Measurements from ENCODE around the gene FMNL2.

DNA sequence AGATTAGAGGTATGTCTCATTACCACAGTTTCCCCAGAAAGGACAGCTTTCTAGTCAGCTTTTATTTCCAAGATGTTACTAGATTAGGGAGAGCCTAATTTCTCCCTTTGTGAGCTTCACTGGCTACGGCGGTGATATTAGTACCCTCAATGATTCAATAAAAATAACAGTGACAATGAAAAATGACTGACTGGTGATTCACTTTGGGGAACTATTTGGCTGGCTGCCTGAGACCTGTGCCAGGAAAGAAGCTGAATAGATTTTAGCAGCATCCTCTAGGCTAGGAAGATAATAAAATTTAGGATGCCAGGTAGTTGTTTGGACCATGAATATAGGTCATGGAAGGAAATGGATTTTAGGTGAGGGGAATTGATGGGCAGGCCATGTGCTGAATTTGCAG, 178.7 kb downstream of the FMNL2 start:
- TF ChIP-seq, protein P1, sequence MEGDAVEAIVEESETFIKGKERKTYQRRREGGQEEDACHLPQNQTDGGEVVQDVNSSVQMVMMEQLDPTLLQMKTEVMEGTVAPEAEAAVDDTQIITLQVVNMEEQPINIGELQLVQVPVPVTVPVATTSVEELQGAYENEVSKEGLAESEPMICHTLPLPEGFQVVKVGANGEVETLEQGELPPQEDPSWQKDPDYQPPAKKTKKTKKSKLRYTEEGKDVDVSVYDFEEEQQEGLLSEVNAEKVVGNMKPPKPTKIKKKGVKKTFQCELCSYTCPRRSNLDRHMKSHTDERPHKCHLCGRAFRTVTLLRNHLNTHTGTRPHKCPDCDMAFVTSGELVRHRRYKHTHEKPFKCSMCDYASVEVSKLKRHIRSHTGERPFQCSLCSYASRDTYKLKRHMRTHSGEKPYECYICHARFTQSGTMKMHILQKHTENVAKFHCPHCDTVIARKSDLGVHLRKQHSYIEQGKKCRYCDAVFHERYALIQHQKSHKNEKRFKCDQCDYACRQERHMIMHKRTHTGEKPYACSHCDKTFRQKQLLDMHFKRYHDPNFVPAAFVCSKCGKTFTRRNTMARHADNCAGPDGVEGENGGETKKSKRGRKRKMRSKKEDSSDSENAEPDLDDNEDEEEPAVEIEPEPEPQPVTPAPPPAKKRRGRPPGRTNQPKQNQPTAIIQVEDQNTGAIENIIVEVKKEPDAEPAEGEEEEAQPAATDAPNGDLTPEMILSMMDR (IDR thresholded peaks at IDR 0.05): no peak
- TF ChIP-seq POLR2A (IDR thresholded peaks at IDR 0.05): no peak

Measured in heart left ventricle (tissue), 13 donors.